NK-92 (cell line): Measurements from ENCODE around the gene CTIF.

ENCODE experiments used
- DNase-seq: peaks from one replicate; lab custom pipeline; 2025; ENCODE audit not compliant: unreplicated experiment; lab: John Stamatoyannopoulos, UW

CTIF gene

DNA sequence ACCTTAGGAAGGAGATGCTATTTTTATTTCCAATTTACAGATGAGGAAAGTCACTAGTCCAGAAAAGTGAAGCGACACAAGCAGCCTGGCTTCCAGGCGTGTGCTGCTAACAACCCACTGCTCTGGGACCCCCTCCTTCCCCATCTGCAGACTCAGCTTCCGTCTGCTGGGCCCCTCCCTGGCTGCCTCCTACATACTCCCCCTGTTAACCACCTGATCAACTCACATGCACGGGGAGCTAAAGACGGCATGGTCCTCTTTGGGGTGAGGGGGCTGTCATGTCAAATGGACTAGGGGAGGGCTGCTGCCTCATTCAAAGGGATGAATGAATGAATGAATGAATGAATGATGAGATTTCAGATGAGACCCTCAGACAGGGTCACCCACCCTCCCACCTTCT lies 184.2 kb downstream of the CTIF start:
- DNase-seq, result no peak

DNA sequence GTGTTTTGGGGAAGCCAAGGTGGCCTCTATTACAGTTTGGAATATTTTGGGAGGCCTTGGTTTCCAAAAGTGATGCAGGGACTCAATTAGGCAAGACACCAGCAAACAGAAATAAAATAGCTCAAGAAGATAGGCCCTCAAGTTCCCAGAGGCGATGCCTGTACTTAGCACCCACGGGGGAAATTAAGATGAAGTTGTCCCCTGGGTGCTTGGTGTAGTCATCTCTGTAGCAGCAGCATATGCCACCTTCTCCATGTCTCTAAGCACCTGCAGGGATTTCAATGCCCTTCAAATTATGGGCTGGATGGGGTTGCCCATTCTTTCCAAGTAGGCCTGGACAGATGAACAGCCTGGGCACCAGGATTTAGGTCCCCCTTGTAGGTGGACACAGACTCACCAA lies 185.0 kb downstream of the CTIF start:
- no peak for DNase-seq

DNA sequence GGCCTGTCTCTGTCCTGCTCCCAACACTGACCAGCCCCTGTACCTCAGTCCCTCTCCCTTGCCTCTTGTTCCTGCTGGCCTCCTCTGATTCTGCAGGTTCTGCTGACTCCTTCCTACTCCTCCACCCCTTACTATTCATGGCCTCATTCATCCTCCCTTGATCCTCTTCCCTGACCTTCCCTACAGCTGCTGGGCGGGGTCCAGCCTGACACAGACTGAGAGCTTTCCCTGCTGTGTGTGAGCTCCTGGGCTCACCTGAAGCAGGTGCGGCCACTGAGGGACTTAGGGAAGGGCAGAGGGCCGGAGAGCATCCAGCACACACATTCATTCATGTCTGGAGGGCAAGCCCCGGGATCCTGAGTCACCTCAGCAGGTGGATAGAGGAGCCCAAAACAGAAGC lies 185.6 kb downstream of the CTIF start:
- DNase-seq, result no peak

DNA sequence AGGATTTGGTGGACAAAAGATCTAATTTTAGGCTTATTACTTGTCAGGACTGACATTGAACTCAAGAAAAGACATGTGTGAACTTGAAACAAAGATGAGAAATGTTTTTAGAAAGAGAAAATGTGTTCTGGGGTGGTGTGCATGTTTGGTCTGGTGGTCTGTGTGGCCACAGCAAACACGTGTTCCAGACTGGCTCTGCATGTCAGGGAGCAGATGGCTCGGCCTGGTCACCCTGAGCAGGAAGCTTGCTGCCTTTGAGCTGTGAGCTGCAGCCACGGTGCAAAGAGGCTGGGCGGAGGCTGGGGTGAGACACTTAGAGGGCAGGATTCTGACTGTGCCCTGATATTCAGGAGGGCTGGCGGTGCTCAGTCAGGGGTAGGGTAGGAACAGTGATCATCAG lies 186.1 kb downstream of the CTIF start:
- no peak for DNase-seq

DNA sequence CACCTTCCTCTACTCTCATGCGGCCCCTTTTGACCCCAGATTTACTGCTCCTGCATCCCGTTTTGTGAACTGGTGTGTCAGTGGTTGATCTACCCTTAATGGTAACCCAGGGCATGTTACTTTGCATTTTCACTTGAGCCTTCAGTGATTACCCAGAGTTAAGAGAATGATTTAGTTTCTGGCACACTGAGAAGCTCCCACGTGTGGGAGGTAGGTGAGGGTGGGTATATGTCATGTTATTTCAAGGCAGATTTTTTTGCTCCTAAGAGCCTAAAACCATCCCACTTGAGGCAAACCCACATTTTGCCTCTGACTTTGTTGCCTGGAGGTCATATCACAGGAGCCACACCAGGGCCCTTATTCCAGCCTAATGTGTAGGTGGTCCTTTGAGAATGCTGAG lies 186.7 kb downstream of the CTIF start:
- no peak for DNase-seq

- DNase-seq, result no peak
Measured at GRCh38 chr18:48727681-48728080, 188.8 kb downstream of the CTIF start.

DNA sequence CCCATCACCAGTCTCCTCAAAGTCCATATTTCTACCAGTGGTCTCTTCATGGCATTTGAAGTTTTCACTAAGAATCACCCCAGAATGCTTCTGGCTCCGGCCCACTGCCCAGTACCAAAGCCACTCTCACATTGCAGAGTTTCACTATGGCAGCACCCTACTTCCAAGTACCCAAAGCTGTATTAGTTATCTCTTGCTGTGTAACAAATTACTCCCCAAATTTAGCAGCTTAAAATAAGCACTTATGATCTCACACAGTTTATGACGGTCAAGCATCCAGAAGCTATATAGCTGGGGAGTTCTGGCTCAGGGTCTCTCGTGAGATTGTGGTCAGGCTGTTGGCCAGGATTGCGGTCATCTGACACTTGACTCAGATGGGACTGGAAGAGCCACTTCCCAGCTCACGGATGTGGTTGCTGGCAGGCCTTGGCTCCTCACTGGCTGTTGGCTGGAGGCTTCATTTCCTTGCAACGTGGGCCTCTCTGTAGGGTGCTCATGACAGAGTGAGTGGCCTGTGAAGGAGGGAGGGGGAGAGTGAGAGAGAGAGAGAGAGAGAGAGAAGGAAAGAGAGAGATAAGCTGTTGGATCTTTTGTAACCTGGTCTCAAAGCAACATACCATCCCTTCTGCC lies 189.5 kb downstream of the CTIF start:
- DNase-seq, result no peak

DNA sequence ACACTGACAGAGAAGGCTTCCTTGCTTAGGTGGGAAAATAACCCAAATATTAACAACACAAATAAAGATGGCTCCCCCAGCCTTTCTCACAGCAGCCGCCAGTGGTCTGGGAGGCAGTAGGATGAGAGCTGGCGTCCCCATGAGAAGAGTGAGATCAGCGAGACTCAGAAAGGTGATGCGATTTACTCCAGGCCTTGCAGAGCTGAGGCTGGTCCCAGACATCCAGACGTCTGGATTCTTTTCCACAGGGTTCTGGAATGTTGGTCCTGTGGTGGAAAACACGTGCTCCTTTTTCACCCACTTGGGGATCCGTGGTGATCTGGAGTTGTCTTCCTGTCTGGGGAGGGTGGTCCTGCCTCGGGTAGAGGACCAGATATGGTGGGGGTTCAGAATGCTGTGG lies 190.6 kb downstream of the CTIF start:
- DNase-seq, result no peak

- DNase-seq, result no peak
Measured at GRCh38 chr18:48730010-48730409, 191.2 kb downstream of the CTIF start.

GRCh38 chr18:48732767-48733424 lies 194.1 kb downstream of the CTIF start:
- no peak for DNase-seq

GRCh38 chr18:48733643-48734253 lies 194.9 kb downstream of the CTIF start:
- DNase-seq, result no peak

- DNase-seq, result no peak
Measured at GRCh38 chr18:48734460-48734859, 195.6 kb downstream of the CTIF start.

- DNase-seq, result no peak
Measured at GRCh38 chr18:48735080-48735676, 196.3 kb downstream of the CTIF start.

- DNase-seq, result no peak
Measured at GRCh38 chr18:48735681-48736255, 196.9 kb downstream of the CTIF start.

DNA sequence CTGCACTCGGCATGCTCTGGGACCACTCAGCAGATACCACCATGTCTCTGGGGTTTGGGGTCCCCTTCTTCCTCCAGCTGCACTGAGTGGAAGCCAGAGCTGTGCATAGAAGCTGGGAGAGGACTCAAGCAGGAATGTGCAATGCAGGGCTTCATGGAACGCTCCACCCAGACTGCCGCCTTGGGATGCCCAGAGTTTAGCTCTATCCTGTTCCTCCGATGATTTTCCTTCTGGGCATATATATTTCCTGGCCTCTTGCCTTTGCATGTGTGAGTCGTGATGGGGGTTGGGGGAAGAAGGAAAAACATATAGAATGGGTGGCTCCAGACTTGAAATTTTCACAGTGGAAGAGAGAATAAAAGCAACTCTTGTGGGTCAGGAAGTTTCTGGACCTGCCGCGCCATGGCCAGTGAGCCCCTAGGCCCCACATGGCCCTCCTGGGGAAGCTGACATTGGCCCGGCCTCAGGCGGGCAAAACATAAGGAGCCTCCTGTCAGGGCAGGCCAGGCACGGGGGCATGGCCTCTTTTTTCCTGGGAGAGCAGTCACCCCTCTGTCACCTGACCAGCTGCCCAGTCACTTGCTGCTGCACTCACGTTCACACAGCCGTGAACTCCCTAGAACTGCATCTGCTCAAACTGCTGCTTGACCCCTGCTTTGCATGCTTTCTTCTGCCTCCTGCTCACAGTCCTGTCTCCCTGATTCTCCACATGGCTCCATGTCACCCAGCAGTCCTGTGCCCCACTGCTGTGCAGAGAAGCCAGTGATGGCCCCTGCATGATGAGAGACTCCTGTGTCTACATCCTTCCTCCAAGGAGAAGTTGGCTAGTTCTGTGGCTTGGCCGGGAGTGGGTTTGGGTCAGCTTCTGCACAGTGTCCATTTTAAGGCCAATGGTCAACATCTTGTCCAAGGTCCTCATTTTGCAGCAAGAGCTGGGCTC lies 197.8 kb downstream of the CTIF start:
- no peak for DNase-seq

- DNase-seq, result no peak
Measured at GRCh38 chr18:48739266-48740067, 200.6 kb downstream of the CTIF start.

GRCh38 chr18:48740068-48740440 lies 201.2 kb downstream of the CTIF start:
- no peak for DNase-seq

GRCh38 chr18:48740851-48741485 lies 202.1 kb downstream of the CTIF start:
- no peak for DNase-seq

GRCh38 chr18:48741866-48742265 lies 203.0 kb downstream of the CTIF start:
- no peak for DNase-seq

- DNase-seq, result no peak
Measured at GRCh38 chr18:48742304-48742703, 203.5 kb downstream of the CTIF start.
